HepG2 (cell line): ENCODE data around the gene METTL22. TPM values are rescaled to one million over a fixed set of nuclear protein-coding genes. Genes with fewer than 3 reads are reported as not detected.
A peak's percentile ranks its signal among the peaks of the same experiment; 100 is the strongest.

ENCODE experiments used
- ARID2 ChIP-seq: sonication (generic); formaldehyde crosslinking; IDR thresholded peaks from 2 replicates; pipeline ENCODE4 v1.8.1; 2022; ENCODE audit warnings: mild to moderate bottlenecking, missing genetic modification reagents, borderline replicate concordance
- ARID5B ChIP-seq: IDR thresholded peaks from 2 replicates; pipeline ENCODE4 v1.4.0; 2020; ENCODE audit warnings: mild to moderate bottlenecking, missing genetic modification reagents
- CENPBD1 ChIP-seq: sonication (generic); formaldehyde crosslinking; IDR thresholded peaks from 2 replicates; pipeline ENCODE4 v1.8.0; 2022; ENCODE audit warnings: missing genetic modification reagents, low read depth, mild to moderate bottlenecking, borderline replicate concordance
- E2F2 ChIP-seq: sonication (generic); formaldehyde crosslinking; IDR thresholded peaks from 2 replicates; pipeline ENCODE4 v1.4.0; 2020; ENCODE audit warnings: missing genetic modification reagents, borderline replicate concordance
- HOXA9 ChIP-seq: sonication (generic); formaldehyde crosslinking; IDR thresholded peaks from 2 replicates; pipeline ENCODE4 v1.8.1; 2022; ENCODE audit warnings: missing genetic modification reagents, mild to moderate bottlenecking, moderate library complexity, borderline replicate concordance
- JARID2 ChIP-seq: sonication (generic); formaldehyde crosslinking; IDR thresholded peaks from 2 replicates; pipeline ENCODE4 v1.8.1; 2023; ENCODE audit warnings: missing genetic modification reagents, inconsistent platforms; ENCODE audit not compliant: insufficient replicate concordance
- PHF21A ChIP-seq: sonication (generic); formaldehyde crosslinking; IDR thresholded peaks from 2 replicates; pipeline ENCODE4 v1.5.0; 2020; ENCODE audit warnings: mild to moderate bottlenecking, missing genetic modification reagents
- PHF5A ChIP-seq: IDR thresholded peaks from one replicate; pipeline ENCODE4 v1.6.1; 2018; ENCODE audit warnings: low read depth, missing genetic modification reagents; ENCODE audit not compliant: unreplicated experiment
- RELA ChIP-seq: sonication (generic); formaldehyde crosslinking; IDR thresholded peaks from 2 replicates; pipeline ENCODE4 v1.4.0; 2020; ENCODE audit warnings: missing genetic modification reagents
- SMYD3 ChIP-seq: sonication (generic); formaldehyde crosslinking; IDR thresholded peaks from 2 replicates; pipeline ENCODE4 v1.8.1; 2023; ENCODE audit warnings: mild to moderate bottlenecking, missing genetic modification reagents
- SUZ12 ChIP-seq: fragments of 150-350 bp; IDR thresholded peaks from 2 replicates; pipeline ENCODE4 v1.6.1; 2014; ENCODE audit warnings: low read depth, low read length
- ZNF292 ChIP-seq: sonication (generic); formaldehyde crosslinking; IDR thresholded peaks from 2 replicates; pipeline ENCODE4 v1.8.1; 2022; ENCODE audit warnings: mild to moderate bottlenecking, low read depth, missing genetic modification reagents, borderline replicate concordance
- ZNF335 ChIP-seq: sonication (generic); formaldehyde crosslinking; IDR thresholded peaks from 2 replicates; pipeline ENCODE4 v1.4.0; 2020; ENCODE audit warnings: missing genetic modification reagents
- ZNF570 ChIP-seq: sonication (generic); formaldehyde crosslinking; IDR thresholded peaks from 2 replicates; pipeline ENCODE4 v1.4.0; 2020; ENCODE audit warnings: mild to moderate bottlenecking, missing genetic modification reagents, borderline replicate concordance
- ZNF572 ChIP-seq: sonication (generic); formaldehyde crosslinking; IDR thresholded peaks from 2 replicates; pipeline ENCODE4 v1.5.1; 2020; ENCODE audit warnings: mild to moderate bottlenecking, missing genetic modification reagents
- ZNF609 ChIP-seq: sonication (generic); formaldehyde crosslinking; IDR thresholded peaks from 2 replicates; pipeline ENCODE4 v1.4.0; 2020; ENCODE audit warnings: mild to moderate bottlenecking, missing genetic modification reagents, borderline replicate concordance
- ZNF761 ChIP-seq: sonication (generic); formaldehyde crosslinking; conservative IDR thresholded peaks from 2 replicates; pipeline ENCODE4 v1.4.0; 2020; ENCODE audit warnings: mild to moderate bottlenecking, missing genetic modification reagents
- polyA plus RNA-seq, 8 experiments: library from polyadenylated mRNA; depleted of rRNA in 3 of 8; stranded (reverse) in 7 of 8; unstranded in 1 of 8; fragments of >200 nt; fragmentation: Illumina TruSeq in 4 of 8; extraction: Trizol in 4 of 8; gene quantifications; 2 replicates each; pipeline versions ENCODE4 v1.2.1 to v1.2.3, GENCODE V29; 2011 to 2016; ENCODE audit warnings: low read depth in 4 of 8, missing spikeins in 1 of 8, mixed read lengths in 1 of 8; ENCODE audit not compliant: insufficient read depth in 1 of 8
- total RNA-seq, 5 experiments: library from RNA; depleted of rRNA; stranded (reverse); fragments of >200 nt; fragmentation: Illumina TruSeq; extraction: Trizol; gene quantifications; 2 replicates each; pipeline ENCODE4 v1.2.3, GENCODE V29; 2016; ENCODE audit warnings: low read depth in 1 of 5

METTL22 gene
- total and polyA plus RNA-seq, 2 of the 13 experiments (the other 11 are each of a cell fraction or from before 2014, with no cell fraction given): 36.2 to 94.8 TPM

GRCh38 chr16:8675183-8676159 lies 54.0 kb downstream of the METTL22 start (continued):
- no peak for TF ChIP-seq ZNF609
- no peak for TF ChIP-seq PHF5A (CRISPR knock-in tag)
- no peak for TF ChIP-seq JARID2
- TF ChIP-seq ARID2 (CRISPR knock-in tag): no peak
- TF ChIP-seq HOXA9 (CRISPR knock-in tag): no peak
- no peak for TF ChIP-seq ZNF761 (CRISPR knock-in tag)
- TF ChIP-seq RELA (CRISPR knock-in tag): 0 out of 2 replicates have a peak, but pooled peaks have one; percentile 80
- TF ChIP-seq ZNF292: no peak; the same call in 1 of the 2 replicates
- TF ChIP-seq ARID5B (CRISPR knock-in tag): peak; percentile 77
- TF ChIP-seq E2F2 (CRISPR knock-in tag): no peak
- no peak for TF ChIP-seq ZNF570 (CRISPR knock-in tag)
- TF ChIP-seq SMYD3 (CRISPR knock-in tag): no peak
- no peak for TF ChIP-seq CENPBD1
- no peak for TF ChIP-seq ZNF335 (CRISPR knock-in tag)
- no peak for TF ChIP-seq ZNF572
- no peak for TF ChIP-seq SUZ12
- TF ChIP-seq PHF21A: peak; percentile 91
